ENCODE measurements around the gene MAPKAP1.

MAPKAP1 gene

GRCh38 chr9:125529107-125529506 lies 177.9 kb downstream of the MAPKAP1 start:
- no peaks in the 10 kb centered on the region for H3K9me3 ChIP-seq (ENCODE audit: control insufficient read depth in 1 of 2, low read length in 2 of 2)
- H3K27ac ChIP-seq (ENCODE audit: low read length) = no peak overlapping the region
- H3K4me1 ChIP-seq (ENCODE audit: control insufficient read depth in 1 of 2, insufficient read depth in 2 of 2, low read length in 2 of 2) = peaks cover 5 to 10% of the 10 kb centered on the region in 2 donors
- no peaks in the 10 kb centered on the region for H3K27me3 ChIP-seq (ENCODE audit: low read depth, low read length)
- no peak overlapping the region for H3K4me3 ChIP-seq (ENCODE audit: low read depth in 1 of 2, low read length in 2 of 2)
- no peaks in the 10 kb centered on the region for H3K36me3 ChIP-seq (ENCODE audit: control insufficient read depth in 1 of 2, insufficient read depth in 2 of 2, low read length in 2 of 2)

GRCh38 chr9:125527471-125528002 lies 179.5 kb downstream of the MAPKAP1 start:
- Histone ChIP-seq H3K27me3 (ENCODE audit: low read depth, low read length) (no peaks in the 10 kb centered on the region), H3K4me3 (ENCODE audit: low read depth in 1 of 2, low read length in 2 of 2) (no peak overlapping the region), H3K4me1 (ENCODE audit: control insufficient read depth in 1 of 2, insufficient read depth in 2 of 2, low read length in 2 of 2) (peaks cover 5 to 12% of the 10 kb centered on the region in 2 donors), H3K36me3 (ENCODE audit: control insufficient read depth in 1 of 2, insufficient read depth in 2 of 2, low read length in 2 of 2) (no peaks in the 10 kb centered on the region), H3K27ac (ENCODE audit: low read length) (no peak overlapping the region), H3K9me3 (ENCODE audit: control insufficient read depth in 1 of 2, low read length in 2 of 2) (no peaks in the 10 kb centered on the region)

GRCh38 chr9:125525921-125526631 lies 180.9 kb downstream of the MAPKAP1 start:
- H3K27ac ChIP-seq (ENCODE audit: low read length) = no peak overlapping the region
- no peaks in the 10 kb centered on the region for H3K27me3 ChIP-seq (ENCODE audit: low read depth, low read length)
- no peaks in the 10 kb centered on the region for H3K9me3 ChIP-seq (ENCODE audit: control insufficient read depth in 1 of 2, low read length in 2 of 2)
- no peaks in the 10 kb centered on the region for H3K36me3 ChIP-seq (ENCODE audit: control insufficient read depth in 1 of 2, insufficient read depth in 2 of 2, low read length in 2 of 2)
- peaks cover 5 to 25% of the 10 kb centered on the region in 2 donors for H3K4me1 ChIP-seq (ENCODE audit: control insufficient read depth in 1 of 2, insufficient read depth in 2 of 2, low read length in 2 of 2)
- no peak overlapping the region for H3K4me3 ChIP-seq (ENCODE audit: low read depth in 1 of 2, low read length in 2 of 2)

- H3K4me1 ChIP-seq (ENCODE audit: control insufficient read depth in 1 of 2, insufficient read depth in 2 of 2, low read length in 2 of 2) = peaks cover 5 to 25% of the 10 kb centered on the region in 2 donors
- H3K36me3 ChIP-seq (ENCODE audit: control insufficient read depth in 1 of 2, insufficient read depth in 2 of 2, low read length in 2 of 2) = no peaks in the 10 kb centered on the region
- no peaks in the 10 kb centered on the region for H3K9me3 ChIP-seq (ENCODE audit: control insufficient read depth in 1 of 2, low read length in 2 of 2)
- no peaks in the 10 kb centered on the region for H3K27me3 ChIP-seq (ENCODE audit: low read depth, low read length)
- no peak overlapping the region for H3K4me3 ChIP-seq (ENCODE audit: low read depth in 1 of 2, low read length in 2 of 2)
- H3K27ac ChIP-seq (ENCODE audit: low read length) = no peak overlapping the region
Measured at GRCh38 chr9:125524583-125525355, 182.2 kb downstream of the MAPKAP1 start.

GRCh38 chr9:125523681-125524080 lies 183.3 kb downstream of the MAPKAP1 start:
- Histone ChIP-seq H3K27ac (ENCODE audit: low read length) (no peak overlapping the region), H3K27me3 (ENCODE audit: low read depth, low read length) (no peaks in the 10 kb centered on the region), H3K9me3 (ENCODE audit: control insufficient read depth in 1 of 2, low read length in 2 of 2) (no peaks in the 10 kb centered on the region), H3K36me3 (ENCODE audit: control insufficient read depth in 1 of 2, insufficient read depth in 2 of 2, low read length in 2 of 2) (no peaks in the 10 kb centered on the region), H3K4me1 (ENCODE audit: control insufficient read depth in 1 of 2, insufficient read depth in 2 of 2, low read length in 2 of 2) (peaks cover 0 to 15% of the 10 kb centered on the region in 2 donors), H3K4me3 (ENCODE audit: low read depth in 1 of 2, low read length in 2 of 2) (no peak overlapping the region)

GRCh38 chr9:125522328-125522725 lies 184.7 kb downstream of the MAPKAP1 start:
- Histone ChIP-seq H3K4me1 (ENCODE audit: control insufficient read depth in 1 of 2, insufficient read depth in 2 of 2, low read length in 2 of 2) (peaks cover 0 to 15% of the 10 kb centered on the region in 2 donors), H3K27me3 (ENCODE audit: low read depth, low read length) (no peaks in the 10 kb centered on the region), H3K36me3 (ENCODE audit: control insufficient read depth in 1 of 2, insufficient read depth in 2 of 2, low read length in 2 of 2) (no peaks in the 10 kb centered on the region), H3K9me3 (ENCODE audit: control insufficient read depth in 1 of 2, low read length in 2 of 2) (no peaks in the 10 kb centered on the region), H3K27ac (ENCODE audit: low read length) (peak overlapping the region; percentile 57), H3K4me3 (ENCODE audit: low read depth in 1 of 2, low read length in 2 of 2) (no peak overlapping the region)

GRCh38 chr9:125521462-125522327 lies 185.3 kb downstream of the MAPKAP1 start:
- H3K9me3 ChIP-seq (ENCODE audit: control insufficient read depth in 1 of 2, low read length in 2 of 2) = no peaks in the 10 kb centered on the region
- H3K27ac ChIP-seq (ENCODE audit: low read length) = peak overlapping the region; percentile 57
- H3K27me3 ChIP-seq (ENCODE audit: low read depth, low read length) = no peaks in the 10 kb centered on the region
- no peak overlapping the region for H3K4me3 ChIP-seq (ENCODE audit: low read depth in 1 of 2, low read length in 2 of 2)
- H3K4me1 ChIP-seq (ENCODE audit: control insufficient read depth in 1 of 2, insufficient read depth in 2 of 2, low read length in 2 of 2) = peaks cover 0 to 15% of the 10 kb centered on the region in 2 donors
- no peaks in the 10 kb centered on the region for H3K36me3 ChIP-seq (ENCODE audit: control insufficient read depth in 1 of 2, insufficient read depth in 2 of 2, low read length in 2 of 2)

- Histone ChIP-seq H3K9me3 (ENCODE audit: control insufficient read depth in 1 of 2, low read length in 2 of 2) (no peaks in the 10 kb centered on the region), H3K4me1 (ENCODE audit: control insufficient read depth in 1 of 2, insufficient read depth in 2 of 2, low read length in 2 of 2) (peaks cover 0 to 18% of the 10 kb centered on the region in 2 donors), H3K4me3 (ENCODE audit: low read depth in 1 of 2, low read length in 2 of 2) (no peak overlapping the region), H3K27ac (ENCODE audit: low read length) (no peak overlapping the region), H3K27me3 (ENCODE audit: low read depth, low read length) (no peaks in the 10 kb centered on the region), H3K36me3 (ENCODE audit: control insufficient read depth in 1 of 2, insufficient read depth in 2 of 2, low read length in 2 of 2) (no peaks in the 10 kb centered on the region)
Measured at GRCh38 chr9:125519734-125520133, 187.3 kb downstream of the MAPKAP1 start.

GRCh38 chr9:125517577-125517976 lies 189.4 kb downstream of the MAPKAP1 start:
- Histone ChIP-seq H3K36me3 (ENCODE audit: control insufficient read depth in 1 of 2, insufficient read depth in 2 of 2, low read length in 2 of 2) (no peaks in the 10 kb centered on the region), H3K4me3 (ENCODE audit: low read depth in 1 of 2, low read length in 2 of 2) (no peak overlapping the region), H3K27me3 (ENCODE audit: low read depth, low read length) (no peaks in the 10 kb centered on the region), H3K4me1 (ENCODE audit: control insufficient read depth in 1 of 2, insufficient read depth in 2 of 2, low read length in 2 of 2) (peaks cover 5 to 17% of the 10 kb centered on the region in 2 donors), H3K27ac (ENCODE audit: low read length) (no peak overlapping the region), H3K9me3 (ENCODE audit: control insufficient read depth in 1 of 2, low read length in 2 of 2) (no peaks in the 10 kb centered on the region)

- no peak overlapping the region for H3K4me3 ChIP-seq (ENCODE audit: low read depth in 1 of 2, low read length in 2 of 2)
- no peak overlapping the region for H3K27ac ChIP-seq (ENCODE audit: low read length)
- no peaks in the 10 kb centered on the region for H3K36me3 ChIP-seq (ENCODE audit: control insufficient read depth in 1 of 2, insufficient read depth in 2 of 2, low read length in 2 of 2)
- H3K4me1 ChIP-seq (ENCODE audit: control insufficient read depth in 1 of 2, insufficient read depth in 2 of 2, low read length in 2 of 2) = peaks cover 3 to 5% of the 10 kb centered on the region in 2 donors
- H3K27me3 ChIP-seq (ENCODE audit: low read depth, low read length) = no peaks in the 10 kb centered on the region
- H3K9me3 ChIP-seq (ENCODE audit: control insufficient read depth in 1 of 2, low read length in 2 of 2) = no peaks in the 10 kb centered on the region
Measured at GRCh38 chr9:125515983-125516940, 190.7 kb downstream of the MAPKAP1 start.
